ELF-1 (cell line): Measurements from ENCODE around the gene DNM2.
"Not testable (repeated sequence)": the region's sequence is repeated elsewhere in the genome, so short reads cannot be mapped to it uniquely, and the experiment has no call there.

Experiments
- DNase-seq: peaks from one replicate; pipeline ENCODE4 v3.0.0-alpha.2; 2016; ENCODE audit warnings: low read depth, low spot score

The DNM2 gene

GRCh38 chr19:10724573-10725071, 6.7 kb downstream of the DNM2 start:
- DNase-seq: no peak

- no peak for DNase-seq
These were observed 7.5 kb downstream of the DNM2 start for GRCh38 chr19:10725415-10725814.

- no peak for DNase-seq
These were observed 8.4 kb downstream of the DNM2 start for GRCh38 chr19:10726268-10726667.

GRCh38 chr19:10727685-10728201, 9.9 kb downstream of the DNM2 start:
- DNase-seq: no peak

GRCh38 chr19:10729411-10729810, 11.5 kb downstream of the DNM2 start:
- no peak for DNase-seq

GRCh38 chr19:10730932-10731331, 13.1 kb downstream of the DNM2 start:
- no peak for DNase-seq

GRCh38 chr19:10735741-10736140, 17.9 kb downstream of the DNM2 start:
- no peak for DNase-seq

- DNase-seq: no peak
These were observed 18.3 kb downstream of the DNM2 start for GRCh38 chr19:10736189-10736588.

GRCh38 chr19:10736916-10737551, 19.2 kb downstream of the DNM2 start:
- DNase-seq: peak; percentile 48

GRCh38 chr19:10737722-10738121, 19.8 kb downstream of the DNM2 start:
- no peak for DNase-seq

GRCh38 chr19:10740798-10741197, 22.9 kb downstream of the DNM2 start:
- no peak for DNase-seq

GRCh38 chr19:10742476-10742875, 24.6 kb downstream of the DNM2 start:
- no peak for DNase-seq

GRCh38 chr19:10744253-10744798, 26.4 kb downstream of the DNM2 start:
- peak; percentile 72 for DNase-seq

GRCh38 chr19:10744801-10745293, 27.0 kb downstream of the DNM2 start:
- no peak for DNase-seq

- not testable (repeated sequence) for DNase-seq
These were observed 28.6 kb downstream of the DNM2 start for GRCh38 chr19:10746437-10746836.

- no peak for DNase-seq
These were observed 29.4 kb downstream of the DNM2 start for GRCh38 chr19:10747271-10747670.

- no peak for DNase-seq
These were observed 29.8 kb downstream of the DNM2 start for GRCh38 chr19:10747674-10748073.

- no peak for DNase-seq
These were observed 30.5 kb downstream of the DNM2 start for GRCh38 chr19:10748195-10748926.

GRCh38 chr19:10748927-10749434, 31.1 kb downstream of the DNM2 start:
- peak; percentile 69 for DNase-seq

- DNase-seq: no peak
These were observed 31.8 kb downstream of the DNM2 start for GRCh38 chr19:10749435-10750384.
